Sigmoid colon (tissue), 4 donors: ENCODE data around the gene GALR3.

Experiments
- POLR2A ChIP-seq, 2 donors: fragments of 450-650 bp; IDR thresholded peaks; one replicate each; pipeline ENCODE4 v1.6.1; 2016; ENCODE audit warnings: antibody characterized with exemption in 2 of 2, mild to moderate bottlenecking in 2 of 2, moderate library complexity in 2 of 2
- POLR2AphosphoS5 ChIP-seq, 4 donors: sonication (generic); formaldehyde crosslinking; IDR thresholded peaks; one replicate each; pipeline ENCODE4 v1.6.1; 2017; ENCODE audit warnings: antibody characterized with exemption in 4 of 4
- TF ChIP-seq, protein P1 (sequence below), 4 experiments: fragments of 450-650 bp in 3 of 4; fragments of 200-600 bp in 1 of 4; IDR thresholded peaks; one replicate each; pipeline ENCODE4 v1.5.1; 2016 to 2019; ENCODE audit warnings: antibody characterized with exemption in 4 of 4, mild to moderate bottlenecking in 3 of 4, moderate library complexity in 2 of 4

- no peak for TF ChIP-seq POLR2A (IDR thresholded peaks at IDR 0.05)
- TF ChIP-seq, protein P1, sequence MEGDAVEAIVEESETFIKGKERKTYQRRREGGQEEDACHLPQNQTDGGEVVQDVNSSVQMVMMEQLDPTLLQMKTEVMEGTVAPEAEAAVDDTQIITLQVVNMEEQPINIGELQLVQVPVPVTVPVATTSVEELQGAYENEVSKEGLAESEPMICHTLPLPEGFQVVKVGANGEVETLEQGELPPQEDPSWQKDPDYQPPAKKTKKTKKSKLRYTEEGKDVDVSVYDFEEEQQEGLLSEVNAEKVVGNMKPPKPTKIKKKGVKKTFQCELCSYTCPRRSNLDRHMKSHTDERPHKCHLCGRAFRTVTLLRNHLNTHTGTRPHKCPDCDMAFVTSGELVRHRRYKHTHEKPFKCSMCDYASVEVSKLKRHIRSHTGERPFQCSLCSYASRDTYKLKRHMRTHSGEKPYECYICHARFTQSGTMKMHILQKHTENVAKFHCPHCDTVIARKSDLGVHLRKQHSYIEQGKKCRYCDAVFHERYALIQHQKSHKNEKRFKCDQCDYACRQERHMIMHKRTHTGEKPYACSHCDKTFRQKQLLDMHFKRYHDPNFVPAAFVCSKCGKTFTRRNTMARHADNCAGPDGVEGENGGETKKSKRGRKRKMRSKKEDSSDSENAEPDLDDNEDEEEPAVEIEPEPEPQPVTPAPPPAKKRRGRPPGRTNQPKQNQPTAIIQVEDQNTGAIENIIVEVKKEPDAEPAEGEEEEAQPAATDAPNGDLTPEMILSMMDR (IDR thresholded peaks at IDR 0.05), result no peak
- TF ChIP-seq POLR2AphosphoS5 (IDR thresholded peaks at IDR 0.05), result no peak
These were observed 4.1 kb upstream of the GALR3 start for GRCh38 chr22:37819105-37819433.
